ENCODE data around the gene LAMA3. TPM values are rescaled to one million over a fixed set of nuclear protein-coding genes. Genes with fewer than 3 reads are reported as not detected.

LAMA3 gene
- polyA plus RNA-seq, 1 donor from 2014 or later: 3.4 TPM

DNA sequence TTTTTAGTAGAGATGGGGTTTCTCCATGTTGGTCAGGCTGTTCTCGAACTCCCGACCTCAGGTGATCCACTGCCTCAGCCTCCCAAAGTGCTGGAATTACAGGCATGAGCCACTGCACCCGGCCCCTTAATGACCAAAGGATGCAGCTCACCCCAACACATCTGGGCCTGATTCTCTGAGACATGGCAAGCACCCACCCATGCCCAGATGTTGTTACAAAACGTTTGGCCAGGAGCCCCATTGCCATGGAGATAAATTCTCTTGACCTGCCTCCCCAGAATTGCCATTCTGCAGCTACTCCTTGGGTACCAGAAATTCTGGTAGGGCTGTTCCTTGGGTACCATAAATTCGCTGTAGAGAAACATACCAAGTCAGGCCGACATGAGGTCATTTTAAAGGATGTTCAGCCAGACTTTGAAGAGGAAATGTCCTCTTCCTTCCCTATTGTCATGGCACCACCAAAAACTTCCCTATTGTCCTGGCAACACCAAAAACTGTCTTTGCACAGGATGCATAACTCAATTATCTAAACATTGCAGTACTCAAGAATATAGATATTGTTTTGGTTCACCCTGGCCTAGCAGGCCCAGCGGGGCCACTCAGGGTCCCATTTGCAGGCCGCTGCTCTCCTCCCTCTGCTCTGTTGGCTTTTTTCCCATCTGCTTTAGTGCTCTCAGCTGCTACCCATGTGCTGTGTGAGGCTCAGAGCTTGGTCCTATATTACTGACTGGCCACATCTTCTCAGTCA lies 164.4 kb downstream of the LAMA3 start:
- Histone ChIP-seq H3K27me3 (ENCODE audit: insufficient read depth, low read depth, low read length) (no peaks in the 10 kb centered on the region), H2AFZ (ENCODE audit: low read depth, low read length) (no peak overlapping the region), H3K9ac (ENCODE audit: low read length) (no peak overlapping the region), H3K36me3 (ENCODE audit: insufficient read depth, low read length) (no peaks in the 10 kb centered on the region), H3K79me2 (replicated peaks; ENCODE audit: insufficient read depth, low read length) (no peaks in the 10 kb centered on the region), H4K20me1 (ENCODE audit: insufficient read depth) (no peaks in the 10 kb centered on the region), H3F3A (ENCODE audit: insufficient read depth, low read length, poor library complexity, severe bottlenecking) (no peaks in the 10 kb centered on the region), H3K4me3 (ENCODE audit: low read length) (no peak overlapping the region), H3K9me3 (ENCODE audit: low read length) (no peaks in the 10 kb centered on the region), H3K4me2 (ENCODE audit: low read length) (no peak overlapping the region), H3K9me2 (ENCODE audit: insufficient read depth, low read length) (no peaks in the 10 kb centered on the region), H3K27ac (ENCODE audit: low read length) (no peak overlapping the region)
- no peak for TF ChIP-seq RAD21 (conservative IDR thresholded peaks at IDR 0.05)
- TF ChIP-seq, protein P1, sequence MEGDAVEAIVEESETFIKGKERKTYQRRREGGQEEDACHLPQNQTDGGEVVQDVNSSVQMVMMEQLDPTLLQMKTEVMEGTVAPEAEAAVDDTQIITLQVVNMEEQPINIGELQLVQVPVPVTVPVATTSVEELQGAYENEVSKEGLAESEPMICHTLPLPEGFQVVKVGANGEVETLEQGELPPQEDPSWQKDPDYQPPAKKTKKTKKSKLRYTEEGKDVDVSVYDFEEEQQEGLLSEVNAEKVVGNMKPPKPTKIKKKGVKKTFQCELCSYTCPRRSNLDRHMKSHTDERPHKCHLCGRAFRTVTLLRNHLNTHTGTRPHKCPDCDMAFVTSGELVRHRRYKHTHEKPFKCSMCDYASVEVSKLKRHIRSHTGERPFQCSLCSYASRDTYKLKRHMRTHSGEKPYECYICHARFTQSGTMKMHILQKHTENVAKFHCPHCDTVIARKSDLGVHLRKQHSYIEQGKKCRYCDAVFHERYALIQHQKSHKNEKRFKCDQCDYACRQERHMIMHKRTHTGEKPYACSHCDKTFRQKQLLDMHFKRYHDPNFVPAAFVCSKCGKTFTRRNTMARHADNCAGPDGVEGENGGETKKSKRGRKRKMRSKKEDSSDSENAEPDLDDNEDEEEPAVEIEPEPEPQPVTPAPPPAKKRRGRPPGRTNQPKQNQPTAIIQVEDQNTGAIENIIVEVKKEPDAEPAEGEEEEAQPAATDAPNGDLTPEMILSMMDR (IDR thresholded peaks at IDR 0.05; ENCODE audit: poor library complexity, severe bottlenecking): no peak
- no peak for TF ChIP-seq TAF1 (IDR thresholded peaks at IDR 0.05; ENCODE audit: low read depth)
- no peak for TF ChIP-seq SMC3 (conservative IDR thresholded peaks at IDR 0.05; ENCODE audit: poor library complexity)
- TF ChIP-seq, protein P2, sequence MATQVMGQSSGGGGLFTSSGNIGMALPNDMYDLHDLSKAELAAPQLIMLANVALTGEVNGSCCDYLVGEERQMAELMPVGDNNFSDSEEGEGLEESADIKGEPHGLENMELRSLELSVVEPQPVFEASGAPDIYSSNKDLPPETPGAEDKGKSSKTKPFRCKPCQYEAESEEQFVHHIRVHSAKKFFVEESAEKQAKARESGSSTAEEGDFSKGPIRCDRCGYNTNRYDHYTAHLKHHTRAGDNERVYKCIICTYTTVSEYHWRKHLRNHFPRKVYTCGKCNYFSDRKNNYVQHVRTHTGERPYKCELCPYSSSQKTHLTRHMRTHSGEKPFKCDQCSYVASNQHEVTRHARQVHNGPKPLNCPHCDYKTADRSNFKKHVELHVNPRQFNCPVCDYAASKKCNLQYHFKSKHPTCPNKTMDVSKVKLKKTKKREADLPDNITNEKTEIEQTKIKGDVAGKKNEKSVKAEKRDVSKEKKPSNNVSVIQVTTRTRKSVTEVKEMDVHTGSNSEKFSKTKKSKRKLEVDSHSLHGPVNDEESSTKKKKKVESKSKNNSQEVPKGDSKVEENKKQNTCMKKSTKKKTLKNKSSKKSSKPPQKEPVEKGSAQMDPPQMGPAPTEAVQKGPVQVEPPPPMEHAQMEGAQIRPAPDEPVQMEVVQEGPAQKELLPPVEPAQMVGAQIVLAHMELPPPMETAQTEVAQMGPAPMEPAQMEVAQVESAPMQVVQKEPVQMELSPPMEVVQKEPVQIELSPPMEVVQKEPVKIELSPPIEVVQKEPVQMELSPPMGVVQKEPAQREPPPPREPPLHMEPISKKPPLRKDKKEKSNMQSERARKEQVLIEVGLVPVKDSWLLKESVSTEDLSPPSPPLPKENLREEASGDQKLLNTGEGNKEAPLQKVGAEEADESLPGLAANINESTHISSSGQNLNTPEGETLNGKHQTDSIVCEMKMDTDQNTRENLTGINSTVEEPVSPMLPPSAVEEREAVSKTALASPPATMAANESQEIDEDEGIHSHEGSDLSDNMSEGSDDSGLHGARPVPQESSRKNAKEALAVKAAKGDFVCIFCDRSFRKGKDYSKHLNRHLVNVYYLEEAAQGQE (IDR thresholded peaks at IDR 0.05; ENCODE audit: borderline replicate concordance): no peak
- TF ChIP-seq EP300 (conservative IDR thresholded peaks at IDR 0.05; ENCODE audit: poor library complexity, severe bottlenecking): no peak
- TF ChIP-seq EZH2 (IDR thresholded peaks at IDR 0.05; ENCODE audit: borderline replicate concordance, insufficient read depth, low read length, poor library complexity, severe bottlenecking): no peak
- no peak for TF ChIP-seq MXI1 (conservative IDR thresholded peaks at IDR 0.05; ENCODE audit: poor library complexity, severe bottlenecking)
- TF ChIP-seq POLR2AphosphoS5 (IDR thresholded peaks at IDR 0.05): no peak

DNA sequence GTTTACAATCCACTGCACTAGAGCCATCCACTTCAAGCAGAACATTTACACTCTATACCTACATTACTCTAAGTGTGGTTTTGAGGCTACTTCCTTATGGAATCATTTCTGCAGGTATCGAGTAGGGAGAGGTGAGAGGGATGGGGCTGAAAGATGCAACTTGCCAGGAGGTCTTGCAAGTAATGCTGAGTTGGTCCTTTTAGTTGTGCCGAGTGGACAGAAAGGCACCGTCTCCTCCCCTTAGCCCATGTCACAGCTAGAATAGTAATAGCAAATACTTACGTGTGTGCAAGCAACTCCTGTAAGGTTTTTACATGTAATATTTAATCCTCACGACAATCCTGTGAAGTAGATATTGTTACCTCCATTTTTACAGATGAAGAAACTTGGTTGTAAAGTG lies 166.5 kb downstream of the LAMA3 start:
- no peak overlapping the region for H3K27ac ChIP-seq (ENCODE audit: low read length)
- H2AFZ ChIP-seq (ENCODE audit: low read depth, low read length): no peak overlapping the region
- no peak overlapping the region for H3K9ac ChIP-seq (ENCODE audit: low read length)
- no peaks in the 10 kb centered on the region for H3K79me2 ChIP-seq (replicated peaks; ENCODE audit: insufficient read depth, low read length)
- no peaks in the 10 kb centered on the region for H4K20me1 ChIP-seq (ENCODE audit: insufficient read depth)
- no peaks in the 10 kb centered on the region for H3K36me3 ChIP-seq (ENCODE audit: insufficient read depth, low read length)
- no peak overlapping the region for H3K4me3 ChIP-seq (ENCODE audit: low read length)
- TF ChIP-seq EP300 (conservative IDR thresholded peaks at IDR 0.05; ENCODE audit: poor library complexity, severe bottlenecking): no peak
- no peak for TF ChIP-seq SMC3 (conservative IDR thresholded peaks at IDR 0.05; ENCODE audit: poor library complexity)
- no peak for TF ChIP-seq MXI1 (conservative IDR thresholded peaks at IDR 0.05; ENCODE audit: poor library complexity, severe bottlenecking)
- H3K9me3 ChIP-seq (ENCODE audit: low read length): no peaks in the 10 kb centered on the region
- H3K9me2 ChIP-seq (ENCODE audit: insufficient read depth, low read length): no peaks in the 10 kb centered on the region
- no peaks in the 10 kb centered on the region for H3K27me3 ChIP-seq (ENCODE audit: insufficient read depth, low read depth, low read length)
- no peak overlapping the region for H3K4me2 ChIP-seq (ENCODE audit: low read length)
- H3F3A ChIP-seq (ENCODE audit: insufficient read depth, low read length, poor library complexity, severe bottlenecking): no peaks in the 10 kb centered on the region
